Measurements from ENCODE around the gene SMIM12. TPM values are rescaled to one million over a fixed set of nuclear protein-coding genes. Genes with fewer than 3 reads are reported as not detected.

The SMIM12 gene
- total and polyA plus RNA-seq, 9 donors = 21.7 to 31.8 (median 26.4) TPM

GRCh38 chr1:34879230-34879629 is 19.7 kb upstream of the SMIM12 start:
- H3K4me3 ChIP-seq (ENCODE audit: low read length) = no peak overlapping the region
- WGBS (ENCODE audit: insufficient coverage) = 44% methylated on average over 3 of the region's 9 CpGs
- no peaks in the 10 kb centered on the region for H3K9me3 ChIP-seq (replicated peaks; ENCODE audit: control insufficient read depth, low read depth, low read length)
- peaks cover 6% of the 10 kb centered on the region for H3K4me1 ChIP-seq (ENCODE audit: control insufficient read depth, insufficient read depth, low read length)
- H3K36me3 ChIP-seq (ENCODE audit: control insufficient read depth, insufficient read depth, low read length) = no peaks in the 10 kb centered on the region
- no peak for DNase-seq
- peaks cover 24% of the 10 kb centered on the region for H3K27me3 ChIP-seq (ENCODE audit: control insufficient read depth, insufficient read depth, low read length)
- no peak overlapping the region for H3K27ac ChIP-seq (ENCODE audit: low read length)

- H3K27me3 ChIP-seq (ENCODE audit: control insufficient read depth, insufficient read depth, low read length) = peaks cover 17% of the 10 kb centered on the region
Measured at GRCh38 chr1:34876406-34876805, 16.9 kb upstream of the SMIM12 start.

GRCh38 chr1:34874296-34874952 is 14.9 kb upstream of the SMIM12 start:
- peaks cover 14% of the 10 kb centered on the region for H3K27me3 ChIP-seq (ENCODE audit: control insufficient read depth, insufficient read depth, low read length)
- H3K9me3 ChIP-seq (replicated peaks; ENCODE audit: control insufficient read depth, low read depth, low read length) = no peaks in the 10 kb centered on the region
- no CpG with 5 or more reads among the region's 4 CpGs for WGBS (ENCODE audit: insufficient coverage)
- no peak overlapping the region for H3K27ac ChIP-seq (ENCODE audit: low read length)
- DNase-seq = peak; percentile 46
- no peaks in the 10 kb centered on the region for H3K36me3 ChIP-seq (ENCODE audit: control insufficient read depth, insufficient read depth, low read length)
- H3K4me1 ChIP-seq (ENCODE audit: control insufficient read depth, insufficient read depth, low read length) = peaks cover 8% of the 10 kb centered on the region
- no peak overlapping the region for H3K4me3 ChIP-seq (ENCODE audit: low read length)

More at GRCh38 chr1:34876406-34876805, 16.9 kb upstream of the SMIM12 start:
- Histone ChIP-seq H3K36me3 (ENCODE audit: control insufficient read depth, insufficient read depth, low read length) (no peaks in the 10 kb centered on the region), H3K4me1 (ENCODE audit: control insufficient read depth, insufficient read depth, low read length) (peaks cover 8% of the 10 kb centered on the region), H3K4me3 (ENCODE audit: low read length) (no peak overlapping the region), H3K9me3 (replicated peaks; ENCODE audit: control insufficient read depth, low read depth, low read length) (no peaks in the 10 kb centered on the region), H3K27ac (ENCODE audit: low read length) (no peak overlapping the region)
- 85% methylated on average over 4 of the region's 7 CpGs for whole genome bisulfite sequencing (ENCODE audit: insufficient coverage)
- no peak for DNase-seq

- peaks cover 8% of the 10 kb centered on the region for H3K4me1 ChIP-seq (ENCODE audit: control insufficient read depth, insufficient read depth, low read length)
- 94% methylated on average over 4 of the region's 4 CpGs for WGBS (ENCODE audit: insufficient coverage)
- H3K36me3 ChIP-seq (ENCODE audit: control insufficient read depth, insufficient read depth, low read length) = no peaks in the 10 kb centered on the region
- H3K27me3 ChIP-seq (ENCODE audit: control insufficient read depth, insufficient read depth, low read length) = peaks cover 11% of the 10 kb centered on the region
- H3K4me3 ChIP-seq (ENCODE audit: low read length) = no peak overlapping the region
- H3K9me3 ChIP-seq (replicated peaks; ENCODE audit: control insufficient read depth, low read depth, low read length) = no peaks in the 10 kb centered on the region
- H3K27ac ChIP-seq (ENCODE audit: low read length) = no peak overlapping the region
- no peak for DNase-seq
Measured at GRCh38 chr1:34872133-34872503, 12.6 kb upstream of the SMIM12 start.

- Histone ChIP-seq H3K9me3 (replicated peaks; ENCODE audit: control insufficient read depth, low read depth, low read length) (no peaks in the 10 kb centered on the region), H3K36me3 (ENCODE audit: control insufficient read depth, insufficient read depth, low read length) (no peaks in the 10 kb centered on the region), H3K27me3 (ENCODE audit: control insufficient read depth, insufficient read depth, low read length) (peaks cover 8% of the 10 kb centered on the region), H3K27ac (ENCODE audit: low read length) (no peak overlapping the region), H3K4me1 (ENCODE audit: control insufficient read depth, insufficient read depth, low read length) (peaks cover 9% of the 10 kb centered on the region), H3K4me3 (ENCODE audit: low read length) (no peak overlapping the region)
- 71% methylated on average over 16 of the region's 17 CpGs for WGBS (ENCODE audit: insufficient coverage)
- no peak for DNase-seq
Measured at GRCh38 chr1:34871443-34872132, 12.0 kb upstream of the SMIM12 start.

GRCh38 chr1:34870395-34870794 is 10.8 kb upstream of the SMIM12 start:
- Histone ChIP-seq H3K4me3 (ENCODE audit: low read length) (no peak overlapping the region), H3K27me3 (ENCODE audit: control insufficient read depth, insufficient read depth, low read length) (peaks cover 6% of the 10 kb centered on the region), H3K4me1 (ENCODE audit: control insufficient read depth, insufficient read depth, low read length) (peaks cover 13% of the 10 kb centered on the region), H3K36me3 (ENCODE audit: control insufficient read depth, insufficient read depth, low read length) (no peaks in the 10 kb centered on the region), H3K9me3 (replicated peaks; ENCODE audit: control insufficient read depth, low read depth, low read length) (no peaks in the 10 kb centered on the region), H3K27ac (ENCODE audit: low read length) (no peak overlapping the region)
- DNase-seq = no peak
- WGBS (ENCODE audit: insufficient coverage) = 60% methylated on average over 2 of the region's 2 CpGs

- DNase-seq = no peak
- Histone ChIP-seq H3K36me3 (ENCODE audit: control insufficient read depth, insufficient read depth, low read length) (no peaks in the 10 kb centered on the region), H3K9me3 (replicated peaks; ENCODE audit: control insufficient read depth, low read depth, low read length) (no peaks in the 10 kb centered on the region), H3K27me3 (ENCODE audit: control insufficient read depth, insufficient read depth, low read length) (peaks cover 8% of the 10 kb centered on the region), H3K4me1 (ENCODE audit: control insufficient read depth, insufficient read depth, low read length) (peaks cover 13% of the 10 kb centered on the region), H3K4me3 (ENCODE audit: low read length) (no peak overlapping the region), H3K27ac (ENCODE audit: low read length) (no peak overlapping the region)
- no CpG with 5 or more reads among the region's 4 CpGs for WGBS (ENCODE audit: insufficient coverage)
Measured at GRCh38 chr1:34869760-34870159, 10.2 kb upstream of the SMIM12 start.

- H3K27ac ChIP-seq (ENCODE audit: low read length) = no peak overlapping the region
- DNase-seq = no peak
- no peaks in the 10 kb centered on the region for H3K36me3 ChIP-seq (ENCODE audit: control insufficient read depth, insufficient read depth, low read length)
- H3K4me1 ChIP-seq (ENCODE audit: control insufficient read depth, insufficient read depth, low read length) = peaks cover 8% of the 10 kb centered on the region
- H3K27me3 ChIP-seq (ENCODE audit: control insufficient read depth, insufficient read depth, low read length) = peaks cover 13% of the 10 kb centered on the region
- H3K9me3 ChIP-seq (replicated peaks; ENCODE audit: control insufficient read depth, low read depth, low read length) = no peaks in the 10 kb centered on the region
- 89% methylated on average over 43 of the region's 44 CpGs for WGBS (ENCODE audit: insufficient coverage)
- no peak overlapping the region for H3K4me3 ChIP-seq (ENCODE audit: low read length)
Measured at GRCh38 chr1:34868230-34869049, 8.9 kb upstream of the SMIM12 start.

- H3K9me3 ChIP-seq (replicated peaks; ENCODE audit: control insufficient read depth, low read depth, low read length) = no peaks in the 10 kb centered on the region
- DNase-seq = peak; percentile 57
- H3K27ac ChIP-seq (ENCODE audit: low read length) = no peak overlapping the region
- peaks cover 8% of the 10 kb centered on the region for H3K4me1 ChIP-seq (ENCODE audit: control insufficient read depth, insufficient read depth, low read length)
- no peaks in the 10 kb centered on the region for H3K36me3 ChIP-seq (ENCODE audit: control insufficient read depth, insufficient read depth, low read length)
- 83% methylated on average over 5 of the region's 6 CpGs for WGBS (ENCODE audit: insufficient coverage)
- no peak overlapping the region for H3K4me3 ChIP-seq (ENCODE audit: low read length)
- peaks cover 10% of the 10 kb centered on the region for H3K27me3 ChIP-seq (ENCODE audit: control insufficient read depth, insufficient read depth, low read length)
Measured at GRCh38 chr1:34867415-34867814, 7.9 kb upstream of the SMIM12 start.

GRCh38 chr1:34866762-34867109 is 7.2 kb upstream of the SMIM12 start:
- no peak for DNase-seq
- Histone ChIP-seq H3K36me3 (ENCODE audit: control insufficient read depth, insufficient read depth, low read length) (no peaks in the 10 kb centered on the region), H3K27me3 (ENCODE audit: control insufficient read depth, insufficient read depth, low read length) (peaks cover 10% of the 10 kb centered on the region), H3K4me3 (ENCODE audit: low read length) (peak overlapping the region; percentile 83), H3K27ac (ENCODE audit: low read length) (no peak overlapping the region), H3K9me3 (replicated peaks; ENCODE audit: control insufficient read depth, low read depth, low read length) (no peaks in the 10 kb centered on the region), H3K4me1 (ENCODE audit: control insufficient read depth, insufficient read depth, low read length) (peaks cover 8% of the 10 kb centered on the region)
- 28% methylated on average over 5 of the region's 9 CpGs for WGBS (ENCODE audit: insufficient coverage)

Measured in muscle of leg (tissue), 11 donors.